Femur (tissue), 1 donor: ENCODE measurements around the gene PKNOX1.
"Not testable (repeated sequence)": the region's sequence is repeated elsewhere in the genome, so short reads cannot be mapped to it uniquely, and the experiment has no call there.

Experiments
- DNase-seq: peaks from one replicate; pipeline ENCODE4 v3.0.0-alpha.2; 2017

PKNOX1 gene

GRCh38 chr21:43021191-43021590 is 46.8 kb downstream of the PKNOX1 start:
- no peak for DNase-seq

GRCh38 chr21:43021756-43022600 is 47.6 kb downstream of the PKNOX1 start:
- DNase-seq, result no peak

- DNase-seq, result no peak
Observed at GRCh38 chr21:43023175-43023574, 48.8 kb downstream of the PKNOX1 start.

- no peak for DNase-seq
Observed at GRCh38 chr21:43024439-43025136, 50.2 kb downstream of the PKNOX1 start.

GRCh38 chr21:43025636-43026180 is 51.3 kb downstream of the PKNOX1 start:
- DNase-seq, result no peak

- DNase-seq, result no peak
Observed at GRCh38 chr21:43027846-43028731, 53.7 kb downstream of the PKNOX1 start.

GRCh38 chr21:43029785-43030184 is 55.4 kb downstream of the PKNOX1 start:
- no peak for DNase-seq

GRCh38 chr21:43031121-43031619 is 56.8 kb downstream of the PKNOX1 start:
- DNase-seq, result no peak

- DNase-seq, result no peak
Observed at GRCh38 chr21:43034101-43034500, 59.7 kb downstream of the PKNOX1 start.

GRCh38 chr21:43034826-43035225 is 60.5 kb downstream of the PKNOX1 start:
- no peak for DNase-seq

- not testable (repeated sequence) for DNase-seq
Observed at GRCh38 chr21:43036889-43037288, 62.5 kb downstream of the PKNOX1 start.

- DNase-seq, result not testable (repeated sequence)
Observed at GRCh38 chr21:43037918-43038658, 63.7 kb downstream of the PKNOX1 start.

GRCh38 chr21:43038659-43039044 is 64.3 kb downstream of the PKNOX1 start:
- not testable (repeated sequence) for DNase-seq

GRCh38 chr21:43042169-43042568 is 67.8 kb downstream of the PKNOX1 start:
- not testable (repeated sequence) for DNase-seq

- not testable (repeated sequence) for DNase-seq
Observed at GRCh38 chr21:43043291-43043690, 68.9 kb downstream of the PKNOX1 start.

- DNase-seq, result not testable (repeated sequence)
Observed at GRCh38 chr21:43044547-43044946, 70.2 kb downstream of the PKNOX1 start.

- DNase-seq, result not testable (repeated sequence)
Observed at GRCh38 chr21:43045165-43045875, 71.0 kb downstream of the PKNOX1 start.

- DNase-seq, result not testable (repeated sequence)
Observed at GRCh38 chr21:43045876-43046821, 71.8 kb downstream of the PKNOX1 start.

- DNase-seq, result not testable (repeated sequence)
Observed at GRCh38 chr21:43053112-43053511, 78.8 kb downstream of the PKNOX1 start.
